ENCODE measurements around the gene ITFG2. TPM values are rescaled to one million over a fixed set of nuclear protein-coding genes. Genes with fewer than 3 reads are reported as not detected.

The ITFG2 gene
- total RNA-seq, 1 experiment from 2014 or later = 41.6 TPM

DNA sequence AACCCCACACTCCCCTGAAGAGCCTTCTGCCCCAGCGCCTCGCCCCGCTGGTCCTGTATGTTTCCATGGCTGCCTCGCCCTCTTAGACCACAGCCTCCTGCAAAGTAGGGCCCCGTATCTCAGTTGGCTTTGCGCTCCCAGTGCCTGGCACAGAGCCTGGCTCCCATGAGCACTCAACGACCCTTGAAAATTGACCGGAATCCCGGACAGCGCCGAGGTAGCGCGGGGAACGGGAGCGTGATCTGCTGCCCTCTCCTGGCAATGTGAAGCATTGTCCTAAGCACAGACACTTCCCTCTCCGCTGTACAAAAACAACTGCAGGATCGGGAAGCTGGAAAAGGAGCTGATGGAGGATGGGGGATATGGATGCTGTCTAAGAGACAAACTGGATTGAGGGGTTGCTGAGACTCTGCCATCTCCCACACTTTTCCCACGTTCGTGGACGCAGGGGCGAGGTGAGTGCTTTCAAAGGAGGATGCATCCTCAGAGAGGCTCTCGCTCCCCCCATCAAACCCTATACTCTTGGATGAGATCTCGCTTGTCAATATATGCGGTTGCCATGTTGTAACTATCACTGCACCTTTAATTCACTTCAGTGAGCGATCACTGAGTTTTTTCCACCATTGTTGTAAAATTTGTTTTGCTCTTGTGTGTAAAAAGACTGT lies 28.4 kb upstream of the ITFG2 start:
- Histone ChIP-seq H3T11ph (ENCODE audit: low read length) (no peak overlapping the region), H3K9me3 (ENCODE audit: control insufficient read depth, low read depth, low read length) (no peaks in the 10 kb centered on the region), H2AK5ac (ENCODE audit: insufficient read length, low read length) (no peak overlapping the region), H2BK12ac (ENCODE audit: insufficient read length, low read depth, low read length) (no peak overlapping the region), H3K14ac (ENCODE audit: insufficient read depth, low read length) (no peak overlapping the region), H4K8ac (replicated peaks; ENCODE audit: insufficient read length, low read depth, low read length) (no peak overlapping the region), H4K91ac (ENCODE audit: insufficient read length, low read depth, low read length) (no peak overlapping the region), H2BK20ac (ENCODE audit: low read depth, low read length, poor library complexity, severe bottlenecking) (no peak overlapping the region), H3K56ac (ENCODE audit: insufficient read length, low read depth, low read length) (no peak overlapping the region), H3K79me2 (ENCODE audit: insufficient read depth, low read length) (no peaks in the 10 kb centered on the region), H3K4ac (ENCODE audit: low read depth, low read length) (no peak overlapping the region), H2BK120ac (ENCODE audit: low read depth, low read length, poor library complexity, severe bottlenecking) (no peak overlapping the region), H3K23ac (ENCODE audit: insufficient read length, low read depth, low read length) (no peak overlapping the region), H3K4me1 (ENCODE audit: insufficient read depth, low read length) (peaks cover 3% of the 10 kb centered on the region; the same call in 1 of the 2 replicates), H3K4me2 (ENCODE audit: insufficient read depth, insufficient read length, low read length) (peak overlapping the region; percentile 5), H2BK5ac (ENCODE audit: insufficient read length, low read length) (no peak overlapping the region), H4K5ac (ENCODE audit: insufficient read length, low read depth, low read length) (no peak overlapping the region), H2BK15ac (ENCODE audit: low read depth, low read length) (no peak overlapping the region), H3K9ac (ENCODE audit: extremely low read depth, insufficient read length, low read length) (no peak overlapping the region), H3K23me2 (ENCODE audit: insufficient read length, low read depth, low read length, poor library complexity, severe bottlenecking) (no peaks in the 10 kb centered on the region), H4K20me1 (ENCODE audit: control insufficient read depth, insufficient read depth, insufficient read length) (no peaks in the 10 kb centered on the region), H3K18ac (ENCODE audit: insufficient read length, low read depth, low read length) (no peak overlapping the region), H3K79me1 (ENCODE audit: insufficient read depth, low read depth, low read length, poor library complexity, severe bottlenecking) (no peaks in the 10 kb centered on the region), H3K27ac (ENCODE audit: insufficient read length, low read depth, low read length) (no peak overlapping the region), H2AFZ (ENCODE audit: low read length) (no peak overlapping the region), H3K27me3 (ENCODE audit: insufficient read depth, low read length) (no peaks in the 10 kb centered on the region)
- TF ChIP-seq CTCF (conservative IDR thresholded peaks at IDR 0.05) = peak; percentile 96
- Mint-ChIP-seq H3K4me1 (peaks cover 11 to 14% of the 10 kb centered on the region in 2 experiments), H3K36me3 (ENCODE audit: insufficient read depth in 1 of 3, low read depth in 3 of 3) (no peaks in the 10 kb centered on the region), H3K9me3 (no peaks in the 10 kb centered on the region), H3K27ac (no peak overlapping the region; a peak in 1 of 7 replicates), H3K4me3 (peak overlapping the region in 1 of 2 experiments; percentile 45; a peak in 1 of 5 replicates), H3K27me3 (ENCODE audit: low read depth) (peaks cover 32% of the 10 kb centered on the region)
- no CpG with 5 or more reads among the region's 25 CpGs for WGBS (ENCODE audit: extremely low coverage, insufficient read length, low lambda C conversion rate)
- DNase-seq = peak; percentile 88
